ENCODE results near the gene MAGEA4. TPM values are rescaled to one million over a fixed set of nuclear protein-coding genes. Genes with fewer than 3 reads are reported as not detected.

Gene MAGEA4
- total and polyA plus RNA-seq, 2 donors (not counting 3 experiments of a cell fraction or from before 2014, with no cell fraction given): not detected

DNA sequence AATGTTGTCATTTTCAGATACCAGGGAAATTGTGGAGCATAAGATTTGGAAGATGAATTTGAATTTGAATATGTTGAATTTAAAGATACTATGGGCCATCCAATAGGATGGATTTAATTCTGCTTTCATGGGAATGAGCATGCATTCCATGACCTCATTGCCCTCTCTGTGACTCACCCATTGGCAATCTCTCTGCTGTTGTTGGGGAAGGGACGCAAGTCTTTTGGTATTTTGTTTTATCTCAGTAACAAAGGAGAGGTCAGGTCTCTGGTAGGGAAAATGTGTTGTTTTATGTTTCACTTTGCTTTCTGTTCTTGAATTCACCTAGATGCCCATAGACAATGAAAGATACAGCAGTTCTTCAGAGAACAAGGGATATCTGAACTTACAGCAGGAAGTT lies 42.1 kb upstream of the MAGEA4 start:
- no peaks in the 10 kb centered on the region for H3K36me3 ChIP-seq (ENCODE audit: control insufficient read depth in 2 of 2, extremely low read depth in 1 of 2, insufficient read depth in 2 of 2, low read length in 2 of 2)
- dilution Hi-C loops (cut with MboI; ENCODE audit: extremely low pct_ligation_motif_present, low sequenced_read_pairs): no loop called here
- POLR2A ChIA-PET: no interaction called here
- no TSS peak for BruUV-seq (replicated peaks)
- no peak overlapping the region for H2AFZ ChIP-seq (ENCODE audit: low read depth, low read length)
- H3K27me3 ChIP-seq (ENCODE audit: control insufficient read depth in 2 of 2, insufficient read depth in 2 of 2, low read length in 2 of 2): no peaks in the 10 kb centered on the region
- H3K4me1 ChIP-seq (ENCODE audit: control insufficient read depth, extremely low read depth, insufficient read depth, low read length): peaks cover 21% of the 10 kb centered on the region
- H3K9ac ChIP-seq (replicated peaks; ENCODE audit: extremely low read depth, insufficient read depth, low read length): peak overlapping the region; percentile 67
- TF ChIP-seq, protein P1, sequence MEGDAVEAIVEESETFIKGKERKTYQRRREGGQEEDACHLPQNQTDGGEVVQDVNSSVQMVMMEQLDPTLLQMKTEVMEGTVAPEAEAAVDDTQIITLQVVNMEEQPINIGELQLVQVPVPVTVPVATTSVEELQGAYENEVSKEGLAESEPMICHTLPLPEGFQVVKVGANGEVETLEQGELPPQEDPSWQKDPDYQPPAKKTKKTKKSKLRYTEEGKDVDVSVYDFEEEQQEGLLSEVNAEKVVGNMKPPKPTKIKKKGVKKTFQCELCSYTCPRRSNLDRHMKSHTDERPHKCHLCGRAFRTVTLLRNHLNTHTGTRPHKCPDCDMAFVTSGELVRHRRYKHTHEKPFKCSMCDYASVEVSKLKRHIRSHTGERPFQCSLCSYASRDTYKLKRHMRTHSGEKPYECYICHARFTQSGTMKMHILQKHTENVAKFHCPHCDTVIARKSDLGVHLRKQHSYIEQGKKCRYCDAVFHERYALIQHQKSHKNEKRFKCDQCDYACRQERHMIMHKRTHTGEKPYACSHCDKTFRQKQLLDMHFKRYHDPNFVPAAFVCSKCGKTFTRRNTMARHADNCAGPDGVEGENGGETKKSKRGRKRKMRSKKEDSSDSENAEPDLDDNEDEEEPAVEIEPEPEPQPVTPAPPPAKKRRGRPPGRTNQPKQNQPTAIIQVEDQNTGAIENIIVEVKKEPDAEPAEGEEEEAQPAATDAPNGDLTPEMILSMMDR (IDR thresholded peaks at IDR 0.05; ENCODE audit: extremely low read depth in 1 of 2, insufficient read depth in 1 of 2, low read depth in 1 of 2, low read length in 2 of 2): no peak
- TF ChIP-seq JUN (IDR thresholded peaks at IDR 0.05; ENCODE audit: borderline replicate concordance, insufficient read depth, insufficient read length, low read depth): peak; percentile 90
- TF ChIP-seq MYC (IDR thresholded peaks at IDR 0.05; ENCODE audit: low read depth, low read length): no peak
- TF ChIP-seq POLR2AphosphoS5 (IDR thresholded peaks at IDR 0.05; ENCODE audit: insufficient read depth, low read depth, low read length): peak; percentile 42
- peak; percentile 68 for TF ChIP-seq GATA2 (IDR thresholded peaks at IDR 0.05; ENCODE audit: insufficient read depth, insufficient read length, low read depth, low read length)
- peak; percentile 88 for TF ChIP-seq FOS (IDR thresholded peaks at IDR 0.05; ENCODE audit: borderline replicate concordance, insufficient read depth, low read length)
- no peak for TF ChIP-seq EZH2 (IDR thresholded peaks at IDR 0.05; ENCODE audit: borderline replicate concordance, low read depth, low read length, severe bottlenecking)
- TF ChIP-seq, protein P2, sequence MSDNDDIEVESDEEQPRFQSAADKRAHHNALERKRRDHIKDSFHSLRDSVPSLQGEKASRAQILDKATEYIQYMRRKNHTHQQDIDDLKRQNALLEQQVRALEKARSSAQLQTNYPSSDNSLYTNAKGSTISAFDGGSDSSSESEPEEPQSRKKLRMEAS (IDR thresholded peaks at IDR 0.05; ENCODE audit: insufficient read depth, insufficient read length): no peak
- no peak for TF ChIP-seq POLR2A (IDR thresholded peaks at IDR 0.05; ENCODE audit: low read depth, low read length)
- intact Hi-C loops (cut with micrococcal nuclease): loop anchor here (1.0 kb wide), 2 partner anchors 33 to 114 kb away; no protein-coding TSS in a partner anchor
- peak overlapping the region; percentile 45 for H3K4me2 ChIP-seq (ENCODE audit: insufficient read depth, low read length)
- peak; percentile 95 for FAIRE-seq
- H3K79me2 ChIP-seq (ENCODE audit: control insufficient read depth, insufficient read depth, low read length): no peaks in the 10 kb centered on the region
- H4K20me1 ChIP-seq (replicated peaks; ENCODE audit: control insufficient read depth, extremely low read depth, insufficient read depth, low read length): no peaks in the 10 kb centered on the region
- H3K4me3 ChIP-seq (replicated peaks in 1 of 3; ENCODE audit: insufficient read depth in 1 of 3, low read depth in 1 of 3, low read length in 3 of 3): no peak overlapping the region
- H3K9me3 ChIP-seq (replicated peaks; ENCODE audit: control insufficient read depth, insufficient read depth, low read length): no peaks in the 10 kb centered on the region
- peak overlapping the region; percentile 96 for H3K27ac ChIP-seq (ENCODE audit: insufficient read depth, low read depth, low read length)
- peak; percentile 90 for DNase-seq (ENCODE audit: low read depth, low spot score)
- H3K9me1 ChIP-seq (replicated peaks; ENCODE audit: control insufficient read depth, extremely low read depth, insufficient read depth, low read length): no peaks in the 10 kb centered on the region
- CTCF ChIA-PET: interaction anchor here (1.0 to 1.9 kb wide), 2 partner anchors 45 to 68 kb away, joined by 3 to 8 read pairs; no protein-coding TSS in a partner anchor
